ENCODE data around the gene USH2A.

The USH2A gene

GRCh38 chr1:216045400-216045799 is 377.8 kb downstream of the USH2A start:
- Histone ChIP-seq H3F3A (ENCODE audit: low read depth) (no peaks in the 10 kb centered on the region), H2AFZ (ENCODE audit: low read length) (no peak overlapping the region)

GRCh38 chr1:216044538-216044937 is 378.7 kb downstream of the USH2A start:
- no peak for TF ChIP-seq EZH2phosphoT487 (IDR thresholded peaks at IDR 0.05; ENCODE audit: borderline replicate concordance)
- TF ChIP-seq CTCF (conservative IDR thresholded peaks at IDR 0.05; ENCODE audit: low read length): no peak

More at GRCh38 chr1:216045400-216045799, 377.8 kb downstream of the USH2A start:
- Histone ChIP-seq H3K36me3 (ENCODE audit: insufficient read depth, low read length) (no peaks in the 10 kb centered on the region), H3K4me3 (ENCODE audit: low read length, poor library complexity, severe bottlenecking) (no peak overlapping the region), H3K9ac (ENCODE audit: low read depth, low read length, poor library complexity, severe bottlenecking) (no peak overlapping the region), H3K27me3 (ENCODE audit: insufficient read depth, low read length, poor library complexity, severe bottlenecking) (no peaks in the 10 kb centered on the region), H3K9me2 (replicated peaks; ENCODE audit: low read depth, low read length) (no peaks in the 10 kb centered on the region), H3K4me2 (ENCODE audit: low read depth, low read length, poor library complexity, severe bottlenecking) (no peak overlapping the region), H3K4me1 (ENCODE audit: insufficient read depth, low read length, poor library complexity, severe bottlenecking) (no peaks in the 10 kb centered on the region), H3K79me2 (ENCODE audit: insufficient read depth, low read length) (no peaks in the 10 kb centered on the region), H4K20me1 (ENCODE audit: insufficient read depth, low read length, poor library complexity, severe bottlenecking) (no peaks in the 10 kb centered on the region), H3K9me3 (ENCODE audit: insufficient read depth, low read depth, low read length) (no peaks in the 10 kb centered on the region)
- TF ChIP-seq EZH2phosphoT487 (IDR thresholded peaks at IDR 0.05; ENCODE audit: borderline replicate concordance): no peak
- no peak for TF ChIP-seq CTCF (conservative IDR thresholded peaks at IDR 0.05; ENCODE audit: low read length)

GRCh38 chr1:216034506-216034905 is 388.7 kb downstream of the USH2A start:
- Histone ChIP-seq H3K9me3 (ENCODE audit: insufficient read depth, low read depth, low read length) (no peaks in the 10 kb centered on the region), H3K9me2 (replicated peaks; ENCODE audit: low read depth, low read length) (no peaks in the 10 kb centered on the region), H3K4me3 (ENCODE audit: low read length, poor library complexity, severe bottlenecking) (no peak overlapping the region), H3F3A (ENCODE audit: low read depth) (no peaks in the 10 kb centered on the region), H3K27me3 (ENCODE audit: insufficient read depth, low read length, poor library complexity, severe bottlenecking) (no peaks in the 10 kb centered on the region), H2AFZ (ENCODE audit: low read length) (no peak overlapping the region), H3K79me2 (ENCODE audit: insufficient read depth, low read length) (no peaks in the 10 kb centered on the region), H3K4me1 (ENCODE audit: insufficient read depth, low read length, poor library complexity, severe bottlenecking) (no peaks in the 10 kb centered on the region), H3K4me2 (ENCODE audit: low read depth, low read length, poor library complexity, severe bottlenecking) (no peak overlapping the region), H4K20me1 (ENCODE audit: insufficient read depth, low read length, poor library complexity, severe bottlenecking) (no peaks in the 10 kb centered on the region), H3K9ac (ENCODE audit: low read depth, low read length, poor library complexity, severe bottlenecking) (no peak overlapping the region), H3K36me3 (ENCODE audit: insufficient read depth, low read length) (no peaks in the 10 kb centered on the region)
- TF ChIP-seq EZH2phosphoT487 (IDR thresholded peaks at IDR 0.05; ENCODE audit: borderline replicate concordance) (no peak), CTCF (conservative IDR thresholded peaks at IDR 0.05; ENCODE audit: low read length) (no peak; the same call in 1 of the 2 replicates)

More at GRCh38 chr1:216044538-216044937, 378.7 kb downstream of the USH2A start:
- Histone ChIP-seq H3K4me3 (ENCODE audit: low read length, poor library complexity, severe bottlenecking) (no peak overlapping the region), H3K4me2 (ENCODE audit: low read depth, low read length, poor library complexity, severe bottlenecking) (no peak overlapping the region), H3K36me3 (ENCODE audit: insufficient read depth, low read length) (no peaks in the 10 kb centered on the region), H3K9me2 (replicated peaks; ENCODE audit: low read depth, low read length) (no peaks in the 10 kb centered on the region), H3K79me2 (ENCODE audit: insufficient read depth, low read length) (no peaks in the 10 kb centered on the region), H3K9ac (ENCODE audit: low read depth, low read length, poor library complexity, severe bottlenecking) (no peak overlapping the region), H2AFZ (ENCODE audit: low read length) (no peak overlapping the region), H3K9me3 (ENCODE audit: insufficient read depth, low read depth, low read length) (no peaks in the 10 kb centered on the region), H3F3A (ENCODE audit: low read depth) (no peaks in the 10 kb centered on the region), H3K27me3 (ENCODE audit: insufficient read depth, low read length, poor library complexity, severe bottlenecking) (no peaks in the 10 kb centered on the region), H3K4me1 (ENCODE audit: insufficient read depth, low read length, poor library complexity, severe bottlenecking) (no peaks in the 10 kb centered on the region), H4K20me1 (ENCODE audit: insufficient read depth, low read length, poor library complexity, severe bottlenecking) (no peaks in the 10 kb centered on the region)
